ENCODE measurements around the gene SH3BP1. TPM values are rescaled to one million over a fixed set of nuclear protein-coding genes. Genes with fewer than 3 reads are reported as not detected.

The SH3BP1 gene
- total and polyA plus RNA-seq, 2 donors from 2014 or later = 2.2 to 12.8 TPM

- no peaks in the 10 kb centered on the region for H3K27me3 ChIP-seq (ENCODE audit: control insufficient read depth, insufficient read depth, low read length)
- H3K4me1 ChIP-seq (ENCODE audit: control insufficient read depth in 2 of 3, insufficient read depth in 2 of 3, low read depth in 1 of 3, low read length in 3 of 3) = no peaks in the 10 kb centered on the region
- no peak for DNase-seq
- no peak overlapping the region for H3K27ac ChIP-seq (ENCODE audit: low read depth in 2 of 2, low read length in 2 of 2)
- H3K9ac ChIP-seq (ENCODE audit: low read length in 3 of 3) = no peak overlapping the region
- no peak for FAIRE-seq
- no peak overlapping the region for H3K4me3 ChIP-seq (ENCODE audit: low read length in 3 of 3)
- intact Hi-C loops (cut with DNase I) = no loop called here
- H3K9me3 ChIP-seq (ENCODE audit: control insufficient read depth in 2 of 3, insufficient read depth in 1 of 3, low read length in 3 of 3) = no peaks in the 10 kb centered on the region
- H3K36me3 ChIP-seq (ENCODE audit: control insufficient read depth in 2 of 3, insufficient read depth in 3 of 3, low read length in 3 of 3) = no peaks in the 10 kb centered on the region
- TF ChIP-seq CTCF (IDR thresholded peaks at IDR 0.05; ENCODE audit: borderline replicate concordance, extremely low read depth, insufficient read depth) = no peak
Observed at GRCh38 chr22:37703906-37704305, 64.4 kb downstream of the SH3BP1 start.

GRCh38 chr22:37704645-37705044 is 65.2 kb downstream of the SH3BP1 start:
- FAIRE-seq = no peak
- Histone ChIP-seq H3K27me3 (ENCODE audit: control insufficient read depth, insufficient read depth, low read length) (no peaks in the 10 kb centered on the region), H3K4me1 (ENCODE audit: control insufficient read depth in 2 of 3, insufficient read depth in 2 of 3, low read depth in 1 of 3, low read length in 3 of 3) (no peaks in the 10 kb centered on the region), H3K27ac (ENCODE audit: low read depth in 2 of 2, low read length in 2 of 2) (no peak overlapping the region), H3K9ac (ENCODE audit: low read length in 3 of 3) (no peak overlapping the region), H3K9me3 (ENCODE audit: control insufficient read depth in 2 of 3, insufficient read depth in 1 of 3, low read length in 3 of 3) (no peaks in the 10 kb centered on the region), H3K4me3 (ENCODE audit: low read length in 3 of 3) (no peak overlapping the region), H3K36me3 (ENCODE audit: control insufficient read depth in 2 of 3, insufficient read depth in 3 of 3, low read length in 3 of 3) (no peaks in the 10 kb centered on the region)
- intact Hi-C loops (cut with DNase I) = no loop called here
- no peak for DNase-seq
- no peak for TF ChIP-seq CTCF (IDR thresholded peaks at IDR 0.05; ENCODE audit: borderline replicate concordance, extremely low read depth, insufficient read depth)

- no peak for TF ChIP-seq CTCF (IDR thresholded peaks at IDR 0.05; ENCODE audit: borderline replicate concordance, extremely low read depth, insufficient read depth)
- no peak for FAIRE-seq
- intact Hi-C loops (cut with DNase I) = no loop called here
Observed at GRCh38 chr22:37705205-37705604, 65.7 kb downstream of the SH3BP1 start.

More at GRCh38 chr22:37705205-37705604, 65.7 kb downstream of the SH3BP1 start:
- H3K4me1 ChIP-seq (ENCODE audit: control insufficient read depth in 2 of 3, insufficient read depth in 2 of 3, low read depth in 1 of 3, low read length in 3 of 3) = no peaks in the 10 kb centered on the region
- no peak overlapping the region for H3K4me3 ChIP-seq (ENCODE audit: low read length in 3 of 3)
- no peaks in the 10 kb centered on the region for H3K9me3 ChIP-seq (ENCODE audit: control insufficient read depth in 2 of 3, insufficient read depth in 1 of 3, low read length in 3 of 3)
- DNase-seq = no peak
- no peak overlapping the region for H3K9ac ChIP-seq (ENCODE audit: low read length in 3 of 3)
- no peaks in the 10 kb centered on the region for H3K36me3 ChIP-seq (ENCODE audit: control insufficient read depth in 2 of 3, insufficient read depth in 3 of 3, low read length in 3 of 3)
- H3K27ac ChIP-seq (ENCODE audit: low read depth in 2 of 2, low read length in 2 of 2) = no peak overlapping the region
- H3K27me3 ChIP-seq (ENCODE audit: control insufficient read depth, insufficient read depth, low read length) = no peaks in the 10 kb centered on the region

Other genes with a start within 250 kb of the SH3BP1 start
- 4.6 TPM for gene ELFN2, start 212.2 kb upstream of the SH3BP1 start, total RNA-seq
- gene ELFN2, start 212.2 kb upstream of the SH3BP1 start, polyA plus RNA-seq (ENCODE audit: insufficient read depth, low read depth, low replicate concordance) = 0.19 TPM
- 31.1 TPM for gene MFNG, start 153.3 kb upstream of the SH3BP1 start, total RNA-seq
- gene MFNG, start 153.3 kb upstream of the SH3BP1 start, polyA plus RNA-seq (ENCODE audit: insufficient read depth, low read depth, low replicate concordance) = 9.1 TPM
- 42.3 TPM for gene CARD10, start 120.3 kb upstream of the SH3BP1 start, total RNA-seq
- gene CARD10, start 120.3 kb upstream of the SH3BP1 start, polyA plus RNA-seq (ENCODE audit: insufficient read depth, low read depth, low replicate concordance) = 32.4 TPM
- 68.5 TPM for gene CDC42EP1, start 79.2 kb upstream of the SH3BP1 start, total RNA-seq
- gene CDC42EP1, start 79.2 kb upstream of the SH3BP1 start, polyA plus RNA-seq (ENCODE audit: insufficient read depth, low read depth, low replicate concordance) = 29.5 TPM
- gene LGALS2, start 59.6 kb upstream of the SH3BP1 start, total RNA-seq = 20.4 TPM
- 372 TPM for gene LGALS2, start 59.6 kb upstream of the SH3BP1 start, polyA plus RNA-seq (ENCODE audit: insufficient read depth, low read depth, low replicate concordance)
- gene GGA1, start 30.8 kb upstream of the SH3BP1 start, total RNA-seq = 61.2 TPM
- 37.5 TPM for gene GGA1, start 30.8 kb upstream of the SH3BP1 start, polyA plus RNA-seq (ENCODE audit: insufficient read depth, low read depth, low replicate concordance)
- 6.3 TPM for gene PDXP, start 19.1 kb downstream of the SH3BP1 start, total RNA-seq
- 29.6 TPM for gene PDXP, start 19.1 kb downstream of the SH3BP1 start, polyA plus RNA-seq (ENCODE audit: insufficient read depth, low read depth, low replicate concordance)
- 227 TPM for gene LGALS1, start 36.0 kb downstream of the SH3BP1 start, total RNA-seq
- 496 TPM for gene LGALS1, start 36.0 kb downstream of the SH3BP1 start, polyA plus RNA-seq (ENCODE audit: insufficient read depth, low read depth, low replicate concordance)
- gene NOL12, start 46.7 kb downstream of the SH3BP1 start, total RNA-seq = 27.5 TPM
- 26.3 TPM for gene NOL12, start 46.7 kb downstream of the SH3BP1 start, polyA plus RNA-seq (ENCODE audit: insufficient read depth, low read depth, low replicate concordance)
- 125 TPM for gene TRIOBP, start 57.4 kb downstream of the SH3BP1 start, total RNA-seq
- 32.1 TPM for gene TRIOBP, start 57.4 kb downstream of the SH3BP1 start, polyA plus RNA-seq (ENCODE audit: insufficient read depth, low read depth, low replicate concordance)
- 8.9 TPM for gene GCAT, start 168.3 kb downstream of the SH3BP1 start, total RNA-seq
- 35.9 TPM for gene GCAT, start 168.3 kb downstream of the SH3BP1 start, polyA plus RNA-seq (ENCODE audit: insufficient read depth, low read depth, low replicate concordance)
- not detected for gene GALR3, start 183.7 kb downstream of the SH3BP1 start, total RNA-seq
- gene GALR3, start 183.7 kb downstream of the SH3BP1 start, polyA plus RNA-seq (ENCODE audit: insufficient read depth, low read depth, low replicate concordance) = not detected
- gene ANKRD54, start 204.7 kb downstream of the SH3BP1 start, total RNA-seq = 21.3 TPM
- 26.6 TPM for gene ANKRD54, start 204.7 kb downstream of the SH3BP1 start, polyA plus RNA-seq (ENCODE audit: insufficient read depth, low read depth, low replicate concordance)
- gene EIF3L, start 209.8 kb downstream of the SH3BP1 start, total RNA-seq = 352 TPM
- 376 TPM for gene EIF3L, start 209.8 kb downstream of the SH3BP1 start, polyA plus RNA-seq (ENCODE audit: insufficient read depth, low read depth, low replicate concordance)